H9 (cell line): ENCODE measurements around the gene CFAP97. TPM values are rescaled to one million over a fixed set of nuclear protein-coding genes. Genes with fewer than 3 reads are reported as not detected.

Experiments
- DNase-seq: peaks from one replicate; pipeline ENCODE4 v3.0.0-alpha.2; 2017
- H2AFZ ChIP-seq: one replicate; pipeline ENCODE4 v1.6.1; 2013; ENCODE audit warnings: mild to moderate bottlenecking, low read length, control low read depth, moderate library complexity
- H2AK5ac ChIP-seq: 2 replicates; pipeline ENCODE4 v1.6.1; 2013; ENCODE audit warnings: low read length, control low read depth, mixed read lengths; ENCODE audit not compliant: insufficient read length
- H2BK120ac ChIP-seq: one replicate; pipeline ENCODE4 v1.6.1; 2013; ENCODE audit warnings: low read depth, mild to moderate bottlenecking, low read length, control low read depth, inconsistent platforms; ENCODE audit not compliant: poor library complexity, severe bottlenecking
- H2BK12ac ChIP-seq: 2 replicates; pipeline ENCODE4 v1.6.1; 2013; ENCODE audit warnings: low read length, control low read depth, mixed read lengths, low read depth; ENCODE audit not compliant: insufficient read length
- H2BK15ac ChIP-seq: 2 replicates; pipeline ENCODE4 v1.6.1; 2013; ENCODE audit warnings: low read depth, low read length, control low read depth
- H2BK20ac ChIP-seq: one replicate; pipeline ENCODE4 v1.6.1; 2013; ENCODE audit warnings: low read depth, mild to moderate bottlenecking, low read length, control low read depth, inconsistent platforms; ENCODE audit not compliant: poor library complexity, severe bottlenecking
- H2BK5ac ChIP-seq: 2 replicates; pipeline ENCODE4 v1.6.1; 2013; ENCODE audit warnings: low read length, control low read depth, mixed read lengths; ENCODE audit not compliant: insufficient read length
- H3K14ac ChIP-seq: 2 replicates; pipeline ENCODE4 v1.6.1; 2013; ENCODE audit warnings: low read length, control low read depth; ENCODE audit not compliant: insufficient read depth
- H3K18ac ChIP-seq: 2 replicates; pipeline ENCODE4 v1.6.1; 2013; ENCODE audit warnings: low read depth, mild to moderate bottlenecking, mixed read lengths, low read length, control low read depth; ENCODE audit not compliant: insufficient read length
- H3K23ac ChIP-seq: 2 replicates; pipeline ENCODE4 v1.6.1; 2013; ENCODE audit warnings: low read length, control low read depth, mixed read lengths, low read depth; ENCODE audit not compliant: insufficient read length
- H3K23me2 ChIP-seq: 2 replicates; pipeline ENCODE4 v1.6.1; 2013; ENCODE audit warnings: low read depth, mild to moderate bottlenecking, mixed read lengths, low read length, control low read depth; ENCODE audit not compliant: insufficient read length, poor library complexity, severe bottlenecking
- H3K27ac ChIP-seq: 2 replicates; pipeline ENCODE4 v1.5.1; 2013; ENCODE audit warnings: low read length, control low read depth, mixed read lengths, low read depth; ENCODE audit not compliant: insufficient read length
- H3K27me3 ChIP-seq: 2 replicates; pipeline ENCODE4 v1.6.1; 2013; ENCODE audit warnings: low read length, control low read depth, inconsistent platforms; ENCODE audit not compliant: insufficient read depth
- H3K4ac ChIP-seq: 2 replicates; pipeline ENCODE4 v1.6.1; 2013; ENCODE audit warnings: low read depth, mild to moderate bottlenecking, control low read depth, inconsistent platforms, low read length, moderate library complexity
- H3K4me1 ChIP-seq: 2 replicates; pipeline ENCODE4 v1.6.1; 2013; ENCODE audit warnings: low read length, control low read depth, inconsistent platforms; ENCODE audit not compliant: insufficient read depth
- H3K4me2 ChIP-seq: 2 replicates; pipeline ENCODE4 v1.6.1; 2013; ENCODE audit warnings: low read length, control low read depth, mixed read lengths; ENCODE audit not compliant: insufficient read length, insufficient read depth
- H3K56ac ChIP-seq: 2 replicates; pipeline ENCODE4 v1.6.1; 2013; ENCODE audit warnings: low read depth, mild to moderate bottlenecking, mixed read lengths, low read length, control low read depth; ENCODE audit not compliant: insufficient read length
- H3K79me1 ChIP-seq: 2 replicates; pipeline ENCODE4 v1.6.1; 2013; ENCODE audit warnings: low read depth, mild to moderate bottlenecking, moderate library complexity, low read length, control low read depth, inconsistent platforms; ENCODE audit not compliant: insufficient read depth, poor library complexity, severe bottlenecking
- H3K79me2 ChIP-seq: 2 replicates; pipeline ENCODE4 v1.6.1; 2013; ENCODE audit warnings: low read length, control low read depth, inconsistent platforms; ENCODE audit not compliant: insufficient read depth
- H3K9ac ChIP-seq: 2 replicates; pipeline ENCODE4 v1.6.1; 2013; ENCODE audit warnings: low read length, control low read depth, mixed read lengths; ENCODE audit not compliant: insufficient read length; ENCODE audit errors: extremely low read depth
- H3K9me3 ChIP-seq: one replicate; pipeline ENCODE4 v1.6.1; 2013; ENCODE audit warnings: low read depth, low read length, inconsistent platforms; ENCODE audit not compliant: control insufficient read depth
- H3T11ph ChIP-seq: one replicate; pipeline ENCODE4 v1.6.1; 2013; ENCODE audit warnings: mild to moderate bottlenecking, low read length, control low read depth, inconsistent platforms
- H4K20me1 ChIP-seq: one replicate; pipeline ENCODE4 v1.6.1; 2013; ENCODE audit not compliant: control insufficient read depth, insufficient read length, insufficient read depth
- H4K5ac ChIP-seq: 2 replicates; pipeline ENCODE4 v1.6.1; 2013; ENCODE audit warnings: low read depth, mild to moderate bottlenecking, mixed read lengths, low read length, control low read depth; ENCODE audit not compliant: insufficient read length
- H4K8ac ChIP-seq: replicated peaks from 2 replicates; pipeline ENCODE4 v1.6.1; 2013; ENCODE audit warnings: low read length, control low read depth, mixed read lengths, low read depth; ENCODE audit not compliant: insufficient read length
- H4K91ac ChIP-seq: 2 replicates; pipeline ENCODE4 v1.6.1; 2013; ENCODE audit warnings: low read depth, mild to moderate bottlenecking, moderate library complexity, mixed read lengths, low read length, control low read depth; ENCODE audit not compliant: insufficient read length
- H3K27ac Mint-ChIP-seq, 3 experiments: 2 replicates in 2 of 3; 3 replicates in 1 of 3; pipeline ENCODE4 v1.8.0; 2020 to 2021; ENCODE audit warnings: mixed read lengths in 3 of 3, mild to moderate bottlenecking in 1 of 3, moderate library complexity in 1 of 3
- H3K27me3 Mint-ChIP-seq: 2 replicates; pipeline ENCODE4 v1.8.0; 2021; ENCODE audit warnings: low read depth, mild to moderate bottlenecking, moderate library complexity, mixed read lengths
- H3K36me3 Mint-ChIP-seq, 3 experiments: 2 replicates in 2 of 3; 3 replicates in 1 of 3; pipeline ENCODE4 v1.8.0; 2020 to 2021; ENCODE audit warnings: low read depth in 3 of 3, mixed read lengths in 3 of 3; ENCODE audit not compliant: insufficient read depth in 1 of 3
- H3K4me1 Mint-ChIP-seq, 2 experiments: 2 replicates each; pipeline ENCODE4 v1.8.0; 2020; ENCODE audit warnings: mixed read lengths in 2 of 2
- H3K4me3 Mint-ChIP-seq, 2 experiments: 2 replicates in 1 of 2; 3 replicates in 1 of 2; pipeline ENCODE4 v1.8.0; 2020 to 2021; ENCODE audit warnings: mild to moderate bottlenecking in 2 of 2, mixed read lengths in 2 of 2, moderate library complexity in 1 of 2
- H3K9me3 Mint-ChIP-seq, 2 experiments: 2 replicates in 1 of 2; 3 replicates in 1 of 2; pipeline ENCODE4 v1.8.0; 2020; ENCODE audit warnings: mild to moderate bottlenecking in 2 of 2, mixed read lengths in 2 of 2, moderate library complexity in 1 of 2
- WGBS: extraction: QIAGEN DNeasy Blood & Tissue Kit; methylation state at CpG from one replicate; pipeline ENCODE4 v1.1.7; 2013; ENCODE audit warnings: missing lambda C conversion rate, low lambda C conversion rate, mixed read lengths; ENCODE audit not compliant: insufficient read length; ENCODE audit errors: extremely low coverage; 5-methylcytosine and 5-hydroxymethylcytosine counted together
- total RNA-seq: library from RNA; stranded (reverse); gene quantifications from 2 replicates; pipeline ENCODE4 v1.2.1, GENCODE V29; 2021
- TF ChIP-seq, protein P1 (sequence below): fragments of 200-600 bp; sonication (generic); conservative IDR thresholded peaks from 3 replicates; pipeline ENCODE4 v1.8.0; 2021; ENCODE audit warnings: antibody characterized with exemption, mild to moderate bottlenecking

The CFAP97 gene
- total RNA-seq, 1 experiment from 2014 or later, result 39.3 TPM

DNA sequence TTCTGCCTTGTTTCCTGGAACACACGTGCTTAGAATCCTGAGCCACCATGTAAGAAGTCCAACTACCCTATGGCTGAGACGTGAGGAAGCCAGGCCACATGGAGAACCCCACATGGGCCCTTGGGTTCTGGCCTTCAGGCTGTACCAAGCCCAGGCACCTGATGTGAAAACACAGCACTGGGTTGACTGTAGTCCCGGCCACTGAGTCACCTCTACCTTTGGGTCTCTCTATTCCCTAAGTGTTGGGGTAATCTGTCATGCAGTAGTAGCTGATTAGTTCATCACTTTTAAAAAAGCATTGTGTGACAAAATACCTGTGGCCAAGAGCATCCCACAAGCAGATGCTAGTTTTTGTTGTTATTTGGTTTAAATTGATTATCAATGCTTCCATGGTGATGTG is 24.3 kb downstream of the CFAP97 start:
- Histone ChIP-seq H3K4me1 (peaks cover 8% of the 10 kb centered on the region), H3K56ac (no peak overlapping the region), H3T11ph (no peak overlapping the region), H4K5ac (no peak overlapping the region), H3K27me3 (no peaks in the 10 kb centered on the region), H2AFZ (no peak overlapping the region), H3K23me2 (no peaks in the 10 kb centered on the region), H3K27ac (no peak overlapping the region), H2BK5ac (no peak overlapping the region), H4K8ac (no peak overlapping the region), H2BK15ac (no peak overlapping the region), H2BK20ac (no peak overlapping the region), H3K79me2 (peaks cover 2% of the 10 kb centered on the region; the same call in 1 of the 2 replicates), H3K9me3 (no peaks in the 10 kb centered on the region), H2BK12ac (no peak overlapping the region), H3K14ac (no peak overlapping the region), H3K23ac (no peak overlapping the region), H3K4ac (no peak overlapping the region), H4K20me1 (no peaks in the 10 kb centered on the region), H3K79me1 (no peaks in the 10 kb centered on the region), H2AK5ac (no peak overlapping the region), H3K4me2 (no peak overlapping the region), H3K9ac (no peak overlapping the region), H2BK120ac (no peak overlapping the region), H3K18ac (no peak overlapping the region), H4K91ac (no peak overlapping the region)
- H3K27ac Mint-ChIP-seq, result no peak overlapping the region
- H3K4me1 Mint-ChIP-seq, result peaks cover 20 to 24% of the 10 kb centered on the region in 2 experiments
- no peaks in the 10 kb centered on the region for H3K9me3 Mint-ChIP-seq
- no CpG with 5 or more reads among the region's 3 CpGs for WGBS
- DNase-seq, result no peak
- H3K4me3 Mint-ChIP-seq, result no peak overlapping the region
- TF ChIP-seq, protein P1, sequence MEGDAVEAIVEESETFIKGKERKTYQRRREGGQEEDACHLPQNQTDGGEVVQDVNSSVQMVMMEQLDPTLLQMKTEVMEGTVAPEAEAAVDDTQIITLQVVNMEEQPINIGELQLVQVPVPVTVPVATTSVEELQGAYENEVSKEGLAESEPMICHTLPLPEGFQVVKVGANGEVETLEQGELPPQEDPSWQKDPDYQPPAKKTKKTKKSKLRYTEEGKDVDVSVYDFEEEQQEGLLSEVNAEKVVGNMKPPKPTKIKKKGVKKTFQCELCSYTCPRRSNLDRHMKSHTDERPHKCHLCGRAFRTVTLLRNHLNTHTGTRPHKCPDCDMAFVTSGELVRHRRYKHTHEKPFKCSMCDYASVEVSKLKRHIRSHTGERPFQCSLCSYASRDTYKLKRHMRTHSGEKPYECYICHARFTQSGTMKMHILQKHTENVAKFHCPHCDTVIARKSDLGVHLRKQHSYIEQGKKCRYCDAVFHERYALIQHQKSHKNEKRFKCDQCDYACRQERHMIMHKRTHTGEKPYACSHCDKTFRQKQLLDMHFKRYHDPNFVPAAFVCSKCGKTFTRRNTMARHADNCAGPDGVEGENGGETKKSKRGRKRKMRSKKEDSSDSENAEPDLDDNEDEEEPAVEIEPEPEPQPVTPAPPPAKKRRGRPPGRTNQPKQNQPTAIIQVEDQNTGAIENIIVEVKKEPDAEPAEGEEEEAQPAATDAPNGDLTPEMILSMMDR, result no peak
- H3K36me3 Mint-ChIP-seq, result peaks cover 0 to 10% (median 10%) of the 10 kb centered on the region in 3 experiments; a peak in 5 of 7 replicates
- no peaks in the 10 kb centered on the region for H3K27me3 Mint-ChIP-seq
